ENCODE measurements around the gene MST1R. TPM values are rescaled to one million over a fixed set of nuclear protein-coding genes. Genes with fewer than 3 reads are reported as not detected.

The MST1R gene
- total and polyA plus RNA-seq, 2 experiments from 2014 or later = 3.7 to 3.9 TPM

GRCh38 chr3:49902511-49903345 lies 945 bp downstream of the MST1R start:
- ATAC-seq (no peak), DNase-seq (ENCODE audit: low spot score) (no peak)
- H3K9me3 Mint-ChIP-seq = no peaks in the 10 kb centered on the region
- Histone ChIP-seq H3K4me3 (peak overlapping the region; percentile 49; the same call in 1 of the 2 replicates), H2AFZ (peak overlapping the region; percentile 69; the same call in 1 of the 2 replicates), H3K27me3 (ENCODE audit: insufficient read depth) (no peaks in the 10 kb centered on the region), H3K9me2 (ENCODE audit: insufficient read depth) (peaks cover 5% of the 10 kb centered on the region; the same call in 1 of the 2 replicates), H3K79me2 (replicated peaks; ENCODE audit: insufficient read depth) (no peaks in the 10 kb centered on the region), H3F3A (replicated peaks; ENCODE audit: low read depth) (peaks cover 10% of the 10 kb centered on the region), H3K27ac (ENCODE audit: low read depth) (no peak overlapping the region), H3K4me2 (peak overlapping the region; percentile 70), H3K4me1 (ENCODE audit: insufficient read depth) (peaks cover 25% of the 10 kb centered on the region), H4K20me1 (replicated peaks; ENCODE audit: insufficient read depth) (no peaks in the 10 kb centered on the region), H3K36me3 (ENCODE audit: insufficient read depth) (no peaks in the 10 kb centered on the region)
- no peak overlapping the region; the same call in 1 of the 3 replicates for H3K4me3 Mint-ChIP-seq
- peaks cover 21% of the 10 kb centered on the region for H3K27me3 Mint-ChIP-seq (ENCODE audit: insufficient read depth, low read depth, poor library complexity)
- peaks cover 22% of the 10 kb centered on the region for H3K4me1 Mint-ChIP-seq
- TF ChIP-seq ETS1 (IDR thresholded peaks at IDR 0.05) (no peak), REST (IDR thresholded peaks at IDR 0.05; ENCODE audit: unreplicated experiment) (no peak), ZNF462 (CRISPR knock-in tag; IDR thresholded peaks at IDR 0.05) (no peak), JUNB (IDR thresholded peaks at IDR 0.05; ENCODE audit: unreplicated experiment) (no peak)
- H3K27ac Mint-ChIP-seq = no peak overlapping the region
- no peaks in the 10 kb centered on the region for H3K36me3 Mint-ChIP-seq (ENCODE audit: low read depth)
